Panc1 (cell line): Measurements from ENCODE around the gene CLSTN2. TPM values are rescaled to one million over a fixed set of nuclear protein-coding genes. Genes with fewer than 3 reads are reported as not detected.

Experiments
- ATAC-seq: fragments of 200-7000 bp; cut with Tn5 transposase; 2 replicates; pipeline ENCODE4 v1.9.1; 2020; ENCODE audit warnings: mild to moderate bottlenecking, moderate library complexity
- BruUV-seq: library from RNA; stranded (reverse); fragments of 400-500 nt; replicated peaks from 2 replicates; lab custom pipeline; 2021; lab: Mats Ljungman, UMichigan
- CTCF ChIA-PET: fragments of 300-600 bp; sonication (Branson Sonifier 250); formaldehyde crosslinking; loops from one replicate; lab custom pipeline; 2022; ENCODE audit warnings: antibody characterized with exemption; lab: Charles Lee
- POLR2A ChIA-PET: fragments of 300-600 bp; sonication (Branson Sonifier 250); formaldehyde crosslinking; loops from one replicate; lab custom pipeline; 2022; ENCODE audit warnings: antibody characterized with exemption; lab: Charles Lee
- DNase-seq: peaks from one replicate; pipeline ENCODE4 v3.0.0-alpha.2; 2010; ENCODE audit warnings: low read depth, low spot score
- H3K27ac ChIP-seq: 2 replicates; pipeline ENCODE4 v1.5.1; 2011; ENCODE audit warnings: mild to moderate bottlenecking, low read length, inconsistent platforms
- H3K27me3 ChIP-seq: fragments of 200-500 bp; sonication (Bioruptor generic); 2 replicates; pipeline ENCODE4 v1.6.0; 2014; ENCODE audit warnings: low read length, inconsistent platforms; ENCODE audit not compliant: control insufficient read depth, insufficient read depth
- H3K36me3 ChIP-seq: fragments of 200-500 bp; sonication (Bioruptor generic); 2 replicates; pipeline ENCODE4 v1.5.1; 2014; ENCODE audit warnings: inconsistent platforms, mild to moderate bottlenecking, low read length, moderate library complexity; ENCODE audit not compliant: control insufficient read depth, insufficient read depth
- H3K4me1 ChIP-seq: 2 replicates; pipeline ENCODE4 v1.5.1; 2011; ENCODE audit warnings: inconsistent platforms, mild to moderate bottlenecking, low read length, moderate library complexity; ENCODE audit not compliant: control insufficient read depth, insufficient read depth
- H3K4me3 ChIP-seq, 2 experiments: 2 replicates each; pipeline ENCODE4 v1.5.1; 2011 to 2012; ENCODE audit warnings: low read depth in 2 of 2, low read length in 2 of 2, mild to moderate bottlenecking in 2 of 2, inconsistent platforms in 1 of 2, moderate library complexity in 1 of 2
- H3K9me3 ChIP-seq: fragments of 200-500 bp; sonication (Bioruptor generic); 2 replicates; pipeline ENCODE4 v1.5.1; 2014; ENCODE audit warnings: low read depth, mild to moderate bottlenecking, inconsistent platforms, low read length, moderate library complexity; ENCODE audit not compliant: control insufficient read depth, insufficient read depth
- POLR2AphosphoS5 ChIP-seq: IDR thresholded peaks from 2 replicates; pipeline ENCODE4 v1.6.1; 2012; ENCODE audit warnings: mild to moderate bottlenecking, low read depth, low read length, moderate library complexity
- REST ChIP-seq, 2 experiments: IDR thresholded peaks; 2 replicates each; pipeline ENCODE4 v1.6.1; 2011 to 2012; ENCODE audit warnings: low read depth in 2 of 2, control low read depth in 1 of 2, low read length in 1 of 2, mild to moderate bottlenecking in 1 of 2, moderate library complexity in 1 of 2; ENCODE audit not compliant: insufficient read depth in 1 of 2
- SIN3A ChIP-seq: IDR thresholded peaks from 2 replicates; pipeline ENCODE4 v1.6.1; 2012; ENCODE audit warnings: low read depth, mild to moderate bottlenecking, low read length, moderate library complexity, borderline replicate concordance; ENCODE audit not compliant: insufficient read depth
- TCF7L2 ChIP-seq: IDR thresholded peaks from 2 replicates; pipeline ENCODE4 v1.6.1; 2011; ENCODE audit warnings: mild to moderate bottlenecking, low read depth, low read length, inconsistent platforms
- in situ Hi-C: cut with HindIII; loops from 2 replicates; pipeline ENCODE4 v1.10.0; 2016; ENCODE audit warnings: low sequenced_read_pairs, low pct_unique_long_range_greater_than_20kb
- intact Hi-C: fragments of 100-400 bp; cut with micrococcal nuclease; formaldehyde crosslinking; loops from one replicate; pipeline ENCODE4 v1.10.0; 2022; ENCODE audit not compliant: unreplicated experiment
- total RNA-seq: library from RNA; stranded (reverse); gene quantifications from one replicate; pipeline ENCODE4 v1.2.1, GENCODE V29; 2021; ENCODE audit not compliant: unreplicated experiment
- TF ChIP-seq, protein P1 (sequence below): fragments of 450-650 bp; IDR thresholded peaks from 2 replicates; pipeline ENCODE4 v1.5.1; 2017; ENCODE audit warnings: mild to moderate bottlenecking

Gene CLSTN2
- total RNA-seq, 1 experiment from 2014 or later = 0.03 TPM

GRCh38 chr3:140100479-140100878, 165.5 kb downstream of the CLSTN2 start:
- DNase-seq (no peak), ATAC-seq (no peak)
- CTCF ChIA-PET = no interaction called here
- Histone ChIP-seq H3K4me1 (no peaks in the 10 kb centered on the region), H3K36me3 (no peaks in the 10 kb centered on the region), H3K9me3 (no peaks in the 10 kb centered on the region), H3K27me3 (no peaks in the 10 kb centered on the region), H3K4me3 (no peak overlapping the region), H3K27ac (no peak overlapping the region)
- POLR2A ChIA-PET = no interaction called here
- TF ChIP-seq SIN3A (no peak), TCF7L2 (no peak), REST (IDR thresholded peaks at IDR 0.05; ENCODE audit: insufficient read depth in 1 of 2, low read depth in 2 of 2, low read length in 1 of 2) (no peak), POLR2AphosphoS5 (no peak)
- TF ChIP-seq, protein P1, sequence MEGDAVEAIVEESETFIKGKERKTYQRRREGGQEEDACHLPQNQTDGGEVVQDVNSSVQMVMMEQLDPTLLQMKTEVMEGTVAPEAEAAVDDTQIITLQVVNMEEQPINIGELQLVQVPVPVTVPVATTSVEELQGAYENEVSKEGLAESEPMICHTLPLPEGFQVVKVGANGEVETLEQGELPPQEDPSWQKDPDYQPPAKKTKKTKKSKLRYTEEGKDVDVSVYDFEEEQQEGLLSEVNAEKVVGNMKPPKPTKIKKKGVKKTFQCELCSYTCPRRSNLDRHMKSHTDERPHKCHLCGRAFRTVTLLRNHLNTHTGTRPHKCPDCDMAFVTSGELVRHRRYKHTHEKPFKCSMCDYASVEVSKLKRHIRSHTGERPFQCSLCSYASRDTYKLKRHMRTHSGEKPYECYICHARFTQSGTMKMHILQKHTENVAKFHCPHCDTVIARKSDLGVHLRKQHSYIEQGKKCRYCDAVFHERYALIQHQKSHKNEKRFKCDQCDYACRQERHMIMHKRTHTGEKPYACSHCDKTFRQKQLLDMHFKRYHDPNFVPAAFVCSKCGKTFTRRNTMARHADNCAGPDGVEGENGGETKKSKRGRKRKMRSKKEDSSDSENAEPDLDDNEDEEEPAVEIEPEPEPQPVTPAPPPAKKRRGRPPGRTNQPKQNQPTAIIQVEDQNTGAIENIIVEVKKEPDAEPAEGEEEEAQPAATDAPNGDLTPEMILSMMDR = no peak
- intact Hi-C loops (no loop called here), in situ Hi-C loops (no loop called here)
- no TSS peak for BruUV-seq

- DNase-seq (no peak), ATAC-seq (no peak)
- BruUV-seq = no TSS peak
- H3K27ac ChIP-seq = no peak overlapping the region
- no peaks in the 10 kb centered on the region for H3K4me1 ChIP-seq
- no peak overlapping the region for H3K4me3 ChIP-seq
- POLR2A ChIA-PET = no interaction called here
- H3K27me3 ChIP-seq = no peaks in the 10 kb centered on the region
- CTCF ChIA-PET = no interaction called here
- no peak for TF ChIP-seq POLR2AphosphoS5
- TF ChIP-seq, protein P1 = no peak
- TF ChIP-seq SIN3A = no peak
- TF ChIP-seq TCF7L2 = no peak
- TF ChIP-seq REST (IDR thresholded peaks at IDR 0.05; ENCODE audit: insufficient read depth in 1 of 2, low read depth in 2 of 2, low read length in 1 of 2) = no peak
- in situ Hi-C loops (no loop called here), intact Hi-C loops (no loop called here)
- H3K36me3 ChIP-seq = no peaks in the 10 kb centered on the region
- no peaks in the 10 kb centered on the region for H3K9me3 ChIP-seq
Measured at GRCh38 chr3:140103166-140103565, 168.2 kb downstream of the CLSTN2 start.
